HCT116 (cell line): Measurements from ENCODE around the gene CHML. TPM values are rescaled to one million over a fixed set of nuclear protein-coding genes. Genes with fewer than 3 reads are reported as not detected.

Source experiments
- ATAC-seq: fragments of 200-7000 bp; cut with Tn5 transposase; 2 replicates; pipeline ENCODE4 v1.9.1; 2020; ENCODE audit warnings: mild to moderate bottlenecking, moderate library complexity
- Bru-seq: library from RNA; stranded (reverse); fragments of 400-500 nt; gene quantifications from one replicate; lab custom pipeline; 2021; lab: Mats Ljungman, UMichigan
- BruChase-seq, 2 experiments: library from RNA; stranded (reverse); fragments of 400-500 nt; gene quantifications; one replicate each; lab custom pipeline; 2021; lab: Mats Ljungman, UMichigan
- BruUV-seq: library from RNA; stranded (reverse); fragments of 400-500 nt; replicated peaks from 2 replicates; lab custom pipeline; 2021; lab: Mats Ljungman, UMichigan
- CTCF ChIA-PET: fragments of 300-600 bp; sonication (Branson Sonifier 250); formaldehyde crosslinking; loops from one replicate; lab custom pipeline; 2021; ENCODE audit warnings: antibody characterized with exemption; lab: Charles Lee
- POLR2A ChIA-PET: fragments of 300-600, 350-600 bp; sonication (Branson Sonifier 250); formaldehyde crosslinking; loops from one replicate; lab custom pipeline; 2021; ENCODE audit warnings: antibody characterized with exemption; lab: Charles Lee
- RAD21 ChIA-PET, 2 experiments: fragments of 300-600 bp; sonication (Branson Sonifier 250); formaldehyde crosslinking; loops; one replicate each; lab custom pipeline; 2023; ENCODE audit warnings: low total read pairs in 2 of 2; ENCODE audit not compliant: uncharacterized antibody in 2 of 2, unreplicated experiment in 2 of 2, low non-redundant PET in 1 of 2; lab: Charles Lee
- DNase-seq: peaks from one replicate; pipeline ENCODE4 v3.0.0-alpha.2; 2010; ENCODE audit warnings: low read depth, low spot score
- H2AFZ ChIP-seq: fragments of 200-600 bp; shearing (Covaris generic), sonication (generic); 2 replicates; pipeline ENCODE4 v1.6.1; 2017; ENCODE audit warnings: low read depth, mixed run types, mixed read lengths, antibody characterized with exemption, low read length; ENCODE audit not compliant: poor library complexity, severe bottlenecking
- H3K27ac ChIP-seq: 2 replicates; pipeline ENCODE4 v1.5.1; 2012; ENCODE audit warnings: low read depth, low read length
- H3K27me3 ChIP-seq: fragments of 200-600 bp; sonication (generic); 2 replicates; pipeline ENCODE4 v1.6.1; 2016; ENCODE audit warnings: mixed run types, low read length, mixed read lengths; ENCODE audit not compliant: insufficient read depth
- H3K36me3 ChIP-seq, 2 experiments: fragments of 200-500 bp in 1 of 2; fragments of 200-600 bp in 1 of 2; sonication (Bioruptor generic) in 1 of 2; sonication (generic) in 1 of 2; 2 replicates each; pipeline versions ENCODE4 v1.5.1 to v1.6.1; 2014 to 2016; ENCODE audit warnings: low read length in 2 of 2, inconsistent platforms in 1 of 2, mixed read lengths in 1 of 2, mixed run types in 1 of 2; ENCODE audit not compliant: insufficient read depth in 2 of 2, control insufficient read depth in 1 of 2
- H3K4me1 ChIP-seq, 2 experiments: fragments of 200-600 bp in 1 of 2; sonication (generic) in 1 of 2; 2 replicates each; pipeline versions ENCODE4 v1.5.1 to v1.6.1; 2012 to 2017; ENCODE audit warnings: low read length in 2 of 2, inconsistent platforms in 1 of 2, mild to moderate bottlenecking in 1 of 2, mixed read lengths in 1 of 2, mixed run types in 1 of 2, moderate library complexity in 1 of 2; ENCODE audit not compliant: insufficient read depth in 2 of 2, control insufficient read depth in 1 of 2
- H3K4me2 ChIP-seq: fragments of 200-600 bp; sonication (generic); 2 replicates; pipeline ENCODE4 v1.6.1; 2017; ENCODE audit warnings: mixed run types, low read length, mixed read lengths
- H3K4me3 ChIP-seq, 2 experiments: fragments of 200-600 bp in 1 of 2; sonication (generic) in 1 of 2; replicated peaks in 1 of 2; 2 replicates each; pipeline ENCODE4 v1.5.1; 2011 to 2016; ENCODE audit warnings: low read length in 2 of 2, control low read depth in 1 of 2, low read depth in 1 of 2, mild to moderate bottlenecking in 1 of 2, mixed read lengths in 1 of 2, mixed run types in 1 of 2
- H3K79me2 ChIP-seq: fragments of 200-600 bp; sonication (generic); 2 replicates; pipeline ENCODE4 v1.6.1; 2017; ENCODE audit warnings: mild to moderate bottlenecking, mixed run types, low read length, moderate library complexity, mixed read lengths; ENCODE audit not compliant: insufficient read depth
- H3K9ac ChIP-seq: fragments of 200-600 bp; sonication (generic); 2 replicates; pipeline ENCODE4 v1.6.1; 2016; ENCODE audit warnings: low read length, mixed read lengths
- H3K9me2 ChIP-seq: fragments of 200-600 bp; sonication (generic), shearing (Covaris generic); 2 replicates; pipeline ENCODE4 v1.6.1; 2017; ENCODE audit warnings: mixed run types, mild to moderate bottlenecking, moderate library complexity; ENCODE audit not compliant: insufficient read depth
- H3K9me3 ChIP-seq, 2 experiments: fragments of 200-500 bp in 1 of 2; fragments of 200-600 bp in 1 of 2; sonication (Bioruptor generic) in 1 of 2; sonication (generic) in 1 of 2; 2 replicates each; pipeline ENCODE4 v1.6.1; 2014 to 2017; ENCODE audit warnings: low read length in 2 of 2, mixed read lengths in 2 of 2, inconsistent platforms in 1 of 2, low read depth in 1 of 2, mild to moderate bottlenecking in 1 of 2, mixed run types in 1 of 2, moderate library complexity in 1 of 2; ENCODE audit not compliant: control insufficient read depth in 1 of 2, insufficient read depth in 1 of 2
- H4K20me1 ChIP-seq: fragments of 200-600 bp; sonication (generic), shearing (Covaris generic); 2 replicates; pipeline ENCODE4 v1.6.1; 2017; ENCODE audit warnings: mixed run types, mild to moderate bottlenecking, moderate library complexity; ENCODE audit not compliant: insufficient read depth
- CBX3 ChIP-seq: IDR thresholded peaks from 2 replicates; pipeline ENCODE4 v1.6.1; 2012; ENCODE audit warnings: low read depth
- CEBPB ChIP-seq: IDR thresholded peaks from 2 replicates; pipeline ENCODE4 v1.6.1; 2012; ENCODE audit warnings: low read depth
- EGR1 ChIP-seq: IDR thresholded peaks from 2 replicates; pipeline ENCODE4 v1.6.1; 2012; ENCODE audit warnings: low read depth
- EZH2 ChIP-seq: fragments of 200-600 bp; sonication (generic); IDR thresholded peaks from 2 replicates; pipeline ENCODE4 v1.6.1; 2017; ENCODE audit warnings: antibody characterized with exemption, mixed run types
- JUND ChIP-seq: IDR thresholded peaks from 2 replicates; pipeline ENCODE4 v1.6.1; 2012
- POLR2A ChIP-seq: IDR thresholded peaks from 2 replicates; pipeline ENCODE4 v1.7.0; 2011; ENCODE audit warnings: borderline replicate concordance; ENCODE audit not compliant: insufficient read depth, insufficient read length; ENCODE audit errors: extremely low read depth
- POLR2AphosphoS5 ChIP-seq: IDR thresholded peaks from 2 replicates; pipeline ENCODE4 v1.6.1; 2011; ENCODE audit warnings: mild to moderate bottlenecking, low read depth, low read length, moderate library complexity
- SP1 ChIP-seq: IDR thresholded peaks from 2 replicates; pipeline ENCODE4 v1.6.1; 2012; ENCODE audit warnings: low read depth
- SRF ChIP-seq: IDR thresholded peaks from 2 replicates; pipeline ENCODE4 v1.6.1; 2012; ENCODE audit warnings: low read depth
- TCF7L2 ChIP-seq: IDR thresholded peaks from 2 replicates; pipeline ENCODE4 v1.7.0; 2011; ENCODE audit warnings: borderline replicate concordance, inconsistent platforms; ENCODE audit not compliant: insufficient read depth, insufficient read length; ENCODE audit errors: extremely low read depth
- YY1 ChIP-seq: IDR thresholded peaks from 2 replicates; pipeline ENCODE4 v1.6.1; 2011; ENCODE audit warnings: low read length, low read depth, moderate library complexity, mild to moderate bottlenecking; ENCODE audit not compliant: insufficient replicate concordance; ENCODE audit errors: extremely low read depth
- ZFX ChIP-seq: fragments of 450-650 bp; IDR thresholded peaks from 2 replicates; pipeline ENCODE4 v1.6.1; 2017
- ZNF274 ChIP-seq: fragments of 200-500 bp; sonication (Bioruptor generic); IDR thresholded peaks from 2 replicates; pipeline ENCODE4 v1.6.1; 2014; ENCODE audit warnings: mild to moderate bottlenecking, low read depth, low read length, inconsistent platforms
- intact Hi-C: fragments of 100-400 bp; cut with micrococcal nuclease; formaldehyde crosslinking; loops from 2 replicates; pipeline ENCODE4 v1.10.0; 2022
- long read RNA-seq: library from polyadenylated mRNA; unstranded; transcript quantifications from one replicate; pipeline ENCODE4 v2.0.0, GENCODE V29; 2021; ENCODE audit not compliant: unreplicated experiment
- polyA plus RNA-seq: library from polyadenylated mRNA; unstranded; fragments of >200 nt; gene quantifications from 2 replicates; pipeline ENCODE4 v1.2.1, GENCODE V29; 2012; ENCODE audit warnings: missing spikeins
- total RNA-seq: library from RNA; stranded (reverse); gene quantifications from one replicate; pipeline ENCODE4 v1.2.1, GENCODE V29; 2021; ENCODE audit not compliant: unreplicated experiment
- TF ChIP-seq, protein P1 (sequence below), 3 experiments: fragments of 200-600 bp in 1 of 3; sonication (generic) in 1 of 3; IDR thresholded peaks in 2 of 3; conservative IDR thresholded peaks in 1 of 3; 2 replicates each; pipeline ENCODE4 v1.5.1; 2012 to 2017; ENCODE audit warnings: low read depth in 2 of 3, low read length in 2 of 3, antibody characterized with exemption in 1 of 3, borderline replicate concordance in 1 of 3, control low read depth in 1 of 3, mild to moderate bottlenecking in 1 of 3, mixed read lengths in 1 of 3, mixed run types in 1 of 3, moderate library complexity in 1 of 3; ENCODE audit not compliant: insufficient read depth in 1 of 3
- TF ChIP-seq, protein P2 (sequence below): IDR thresholded peaks from 2 replicates; pipeline ENCODE4 v1.6.1; 2012
- TF ChIP-seq, protein P3 (sequence below): IDR thresholded peaks from 2 replicates; pipeline ENCODE4 v1.6.1; 2011; ENCODE audit warnings: mild to moderate bottlenecking, low read length, moderate library complexity; ENCODE audit not compliant: insufficient replicate concordance; ENCODE audit errors: extremely low read depth

CHML gene, protein sequence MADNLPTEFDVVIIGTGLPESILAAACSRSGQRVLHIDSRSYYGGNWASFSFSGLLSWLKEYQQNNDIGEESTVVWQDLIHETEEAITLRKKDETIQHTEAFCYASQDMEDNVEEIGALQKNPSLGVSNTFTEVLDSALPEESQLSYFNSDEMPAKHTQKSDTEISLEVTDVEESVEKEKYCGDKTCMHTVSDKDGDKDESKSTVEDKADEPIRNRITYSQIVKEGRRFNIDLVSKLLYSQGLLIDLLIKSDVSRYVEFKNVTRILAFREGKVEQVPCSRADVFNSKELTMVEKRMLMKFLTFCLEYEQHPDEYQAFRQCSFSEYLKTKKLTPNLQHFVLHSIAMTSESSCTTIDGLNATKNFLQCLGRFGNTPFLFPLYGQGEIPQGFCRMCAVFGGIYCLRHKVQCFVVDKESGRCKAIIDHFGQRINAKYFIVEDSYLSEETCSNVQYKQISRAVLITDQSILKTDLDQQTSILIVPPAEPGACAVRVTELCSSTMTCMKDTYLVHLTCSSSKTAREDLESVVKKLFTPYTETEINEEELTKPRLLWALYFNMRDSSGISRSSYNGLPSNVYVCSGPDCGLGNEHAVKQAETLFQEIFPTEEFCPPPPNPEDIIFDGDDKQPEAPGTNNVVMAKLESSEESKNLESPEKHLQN
- total RNA-seq (9.7 TPM), Bru-seq, nascent RNA (percentile 76 among the genes with signal in this experiment), BruChase-seq, experiment 1, labeled RNA remaining after a 6-hour chase (percentile 97 among the genes with signal in this experiment), BruChase-seq, experiment 2, labeled RNA remaining after a 2-hour chase (percentile 92 among the genes with signal in this experiment)
- polyA plus RNA-seq = 2.5 and 3.0 TPM in 2 replicates
- long read RNA-seq, full-length matches to known transcripts = 11 of 13 reads
- long read RNA-seq, partial matches to known transcripts = 0 of 13 reads
- long read RNA-seq, other reads (novel, unspliced or antisense) = 2 of 13 reads

DNA sequence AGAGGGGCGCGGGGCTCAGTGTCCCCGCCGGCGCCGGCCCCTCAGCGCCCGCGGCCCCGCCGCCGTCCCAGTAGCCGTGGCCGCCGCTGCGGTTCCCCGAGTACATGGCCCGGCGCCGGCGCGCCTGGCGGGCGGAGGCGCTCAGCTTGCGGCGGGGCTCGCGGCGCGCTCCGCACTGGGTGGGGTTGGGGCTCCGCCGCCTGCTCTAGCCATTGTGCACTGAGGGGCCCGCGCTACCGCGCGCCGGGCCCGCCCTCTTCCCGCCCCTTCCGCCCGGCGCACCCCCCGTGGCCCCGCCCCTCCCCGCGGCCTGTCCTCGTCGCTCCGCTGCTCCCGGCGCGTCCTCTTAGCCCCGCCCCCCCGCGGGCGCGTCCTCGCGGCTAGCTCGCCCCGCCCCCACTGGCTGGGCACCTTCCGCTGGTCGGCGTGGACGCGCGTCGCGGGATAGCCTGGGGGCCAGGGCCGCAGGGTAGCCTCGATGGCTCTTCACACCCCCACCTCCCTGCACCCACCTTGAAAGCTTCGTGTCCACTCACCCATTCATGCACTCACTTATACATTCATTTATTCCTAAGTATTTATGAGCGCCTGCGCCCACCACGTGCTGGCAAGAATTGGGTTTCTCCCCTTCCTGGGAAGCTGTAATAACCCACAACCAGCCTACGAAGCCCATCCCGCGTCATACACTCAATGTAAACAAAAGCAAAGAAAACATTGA, at the start of gene CHML, which contains the start of gene OPN3:
Gene CHML (minus strand): TSS at position 221 of the 718 bp plus-strand sequence. CDS start 4,603 bp downstream, outside the sequence.
Gene OPN3 (minus strand): TSS at position 221 of the 718 bp plus-strand sequence. CDS start 115 bp downstream, at position 106.
- POLR2A ChIA-PET = interaction anchor here (0.6 to 1.2 kb wide), 7 partner anchors 11 to 882 kb away, joined by 4 to 6 read pairs (median 4); partner anchors contain the start of gene FH
- Histone ChIP-seq H3K79me2 (peaks cover 21% of the 10 kb centered on the region; the same call in 1 of the 2 replicates), H3K9me3 (no peaks in the 10 kb centered on the region), H3K27me3 (no peaks in the 10 kb centered on the region), H3K9ac (peak within 1 kb of the TSS; percentile 74), H3K27ac (peak within 1 kb of the TSS; percentile 57), H4K20me1 (no peaks in the 10 kb centered on the region), H3K9me2 (no peaks in the 10 kb centered on the region), H3K4me1 (peaks cover 5 to 29% of the 10 kb centered on the region in 2 experiments; a peak in 3 of 4 replicates), H3K4me3 (peak within 1 kb of the TSS; percentile 75 to 88), H2AFZ (peak within 1 kb of the TSS; percentile 89), H3K4me2 (peak within 1 kb of the TSS; percentile 81), H3K36me3 (peaks cover 4 to 7% of the 10 kb centered on the region in 2 experiments; a peak in 3 of 4 replicates)
- peak; percentile 65 for DNase-seq
- peak; percentile 96 for ATAC-seq
- RAD21 ChIA-PET = interaction anchor here in 1 of 2 experiments (0.6 kb wide), 1 partner anchor 173 kb away, joined by 4 read pairs; no protein-coding TSS in a partner anchor
- TF ChIP-seq CEBPB (no peak), SP1 (peak; percentile 37; the same call in 1 of the 2 replicates), YY1 (peak; percentile 34), EZH2 (no peak), ZFX (0 out of 2 replicates have a peak, but pooled peaks have one; percentile 25), SRF (no peak), POLR2A (peak; percentile 65), ZNF274 (no peak), EGR1 (no peak), JUND (no peak), CBX3 (peak; percentile 44; the same call in 1 of the 2 replicates), POLR2AphosphoS5 (peak; percentile 95), TCF7L2 (no peak)
- TF ChIP-seq, protein P1, sequence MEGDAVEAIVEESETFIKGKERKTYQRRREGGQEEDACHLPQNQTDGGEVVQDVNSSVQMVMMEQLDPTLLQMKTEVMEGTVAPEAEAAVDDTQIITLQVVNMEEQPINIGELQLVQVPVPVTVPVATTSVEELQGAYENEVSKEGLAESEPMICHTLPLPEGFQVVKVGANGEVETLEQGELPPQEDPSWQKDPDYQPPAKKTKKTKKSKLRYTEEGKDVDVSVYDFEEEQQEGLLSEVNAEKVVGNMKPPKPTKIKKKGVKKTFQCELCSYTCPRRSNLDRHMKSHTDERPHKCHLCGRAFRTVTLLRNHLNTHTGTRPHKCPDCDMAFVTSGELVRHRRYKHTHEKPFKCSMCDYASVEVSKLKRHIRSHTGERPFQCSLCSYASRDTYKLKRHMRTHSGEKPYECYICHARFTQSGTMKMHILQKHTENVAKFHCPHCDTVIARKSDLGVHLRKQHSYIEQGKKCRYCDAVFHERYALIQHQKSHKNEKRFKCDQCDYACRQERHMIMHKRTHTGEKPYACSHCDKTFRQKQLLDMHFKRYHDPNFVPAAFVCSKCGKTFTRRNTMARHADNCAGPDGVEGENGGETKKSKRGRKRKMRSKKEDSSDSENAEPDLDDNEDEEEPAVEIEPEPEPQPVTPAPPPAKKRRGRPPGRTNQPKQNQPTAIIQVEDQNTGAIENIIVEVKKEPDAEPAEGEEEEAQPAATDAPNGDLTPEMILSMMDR (IDR thresholded peaks at IDR 0.05 in 2 of 3, conservative IDR thresholded peaks at IDR 0.05 in 1 of 3; ENCODE audit: borderline replicate concordance in 1 of 3, insufficient read depth in 1 of 3, low read depth in 2 of 3, low read length in 2 of 3) = no peak
- TF ChIP-seq, protein P2, sequence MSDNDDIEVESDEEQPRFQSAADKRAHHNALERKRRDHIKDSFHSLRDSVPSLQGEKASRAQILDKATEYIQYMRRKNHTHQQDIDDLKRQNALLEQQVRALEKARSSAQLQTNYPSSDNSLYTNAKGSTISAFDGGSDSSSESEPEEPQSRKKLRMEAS = peak; percentile 50
- TF ChIP-seq, protein P3, sequence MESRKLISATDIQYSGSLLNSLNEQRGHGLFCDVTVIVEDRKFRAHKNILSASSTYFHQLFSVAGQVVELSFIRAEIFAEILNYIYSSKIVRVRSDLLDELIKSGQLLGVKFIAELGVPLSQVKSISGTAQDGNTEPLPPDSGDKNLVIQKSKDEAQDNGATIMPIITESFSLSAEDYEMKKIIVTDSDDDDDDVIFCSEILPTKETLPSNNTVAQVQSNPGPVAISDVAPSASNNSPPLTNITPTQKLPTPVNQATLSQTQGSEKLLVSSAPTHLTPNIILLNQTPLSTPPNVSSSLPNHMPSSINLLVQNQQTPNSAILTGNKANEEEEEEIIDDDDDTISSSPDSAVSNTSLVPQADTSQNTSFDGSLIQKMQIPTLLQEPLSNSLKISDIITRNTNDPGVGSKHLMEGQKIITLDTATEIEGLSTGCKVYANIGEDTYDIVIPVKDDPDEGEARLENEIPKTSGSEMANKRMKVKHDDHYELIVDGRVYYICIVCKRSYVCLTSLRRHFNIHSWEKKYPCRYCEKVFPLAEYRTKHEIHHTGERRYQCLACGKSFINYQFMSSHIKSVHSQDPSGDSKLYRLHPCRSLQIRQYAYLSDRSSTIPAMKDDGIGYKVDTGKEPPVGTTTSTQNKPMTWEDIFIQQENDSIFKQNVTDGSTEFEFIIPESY = peak; percentile 22
- CTCF ChIA-PET = interaction anchor here (0.7 to 1.5 kb wide), 2 partner anchors 11 to 30 kb away, joined by 5 read pairs; no protein-coding TSS in a partner anchor
- intact Hi-C loops = no loop called here
- BruUV-seq = no TSS peak
